NCI-H1694 (cell line): ENCODE data around the gene ZCCHC7.
"Not testable (repeated sequence)": the region's sequence is repeated elsewhere in the genome, so short reads cannot be mapped to it uniquely, and the experiment has no call there.

Experiments
- DNase-seq: peaks from one replicate; lab custom pipeline; 2025; lab: John Stamatoyannopoulos, UW

Gene ZCCHC7

GRCh38 chr9:37178742-37179141 is 58.4 kb downstream of the ZCCHC7 start:
- DNase-seq: no peak

DNA sequence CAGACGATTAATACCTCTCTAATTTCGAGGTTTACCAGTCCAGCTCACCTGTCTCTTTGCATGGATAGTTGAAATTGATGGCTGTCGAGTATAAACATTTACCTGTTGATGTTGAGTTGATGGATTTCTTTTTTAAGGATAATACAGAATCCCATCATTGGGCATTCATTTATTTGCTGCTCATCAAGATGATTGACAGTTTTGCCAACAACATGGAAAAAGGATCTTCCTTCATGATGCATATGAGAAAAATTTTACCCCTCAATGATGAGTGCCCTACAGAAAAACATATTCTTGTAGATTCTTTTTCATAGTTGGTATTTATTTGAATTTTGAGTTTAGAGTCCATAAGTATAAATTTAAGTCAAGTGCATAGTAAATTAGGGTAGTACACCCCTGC is 59.2 kb downstream of the ZCCHC7 start:
- no peak for DNase-seq

- DNase-seq: no peak
Observed at GRCh38 chr9:37180138-37180537, 59.8 kb downstream of the ZCCHC7 start.

GRCh38 chr9:37182718-37183117 is 62.3 kb downstream of the ZCCHC7 start:
- DNase-seq: no peak

GRCh38 chr9:37184905-37185867 is 64.8 kb downstream of the ZCCHC7 start:
- no peak for DNase-seq

DNA sequence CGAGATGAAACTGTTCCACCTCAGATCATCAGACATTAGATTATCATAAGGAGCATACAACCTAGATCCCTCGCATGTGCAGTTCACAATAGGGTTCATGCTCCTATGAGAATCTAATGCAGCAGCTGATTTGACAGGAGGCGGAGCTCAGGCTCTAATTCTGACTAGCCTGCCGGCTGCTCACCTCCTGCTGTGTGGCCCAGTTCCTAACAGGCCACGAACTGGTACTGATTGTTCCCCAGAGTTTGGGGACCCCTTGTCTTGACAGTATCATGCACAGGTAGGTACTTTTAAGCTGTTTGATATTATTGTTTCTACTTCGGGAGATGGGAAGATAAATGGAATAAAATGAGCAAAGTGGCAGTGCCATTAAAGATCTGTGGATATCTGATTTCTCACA is 66.9 kb downstream of the ZCCHC7 start:
- DNase-seq: no peak

- no peak for DNase-seq
Observed at GRCh38 chr9:37187713-37188439, 67.5 kb downstream of the ZCCHC7 start.

DNA sequence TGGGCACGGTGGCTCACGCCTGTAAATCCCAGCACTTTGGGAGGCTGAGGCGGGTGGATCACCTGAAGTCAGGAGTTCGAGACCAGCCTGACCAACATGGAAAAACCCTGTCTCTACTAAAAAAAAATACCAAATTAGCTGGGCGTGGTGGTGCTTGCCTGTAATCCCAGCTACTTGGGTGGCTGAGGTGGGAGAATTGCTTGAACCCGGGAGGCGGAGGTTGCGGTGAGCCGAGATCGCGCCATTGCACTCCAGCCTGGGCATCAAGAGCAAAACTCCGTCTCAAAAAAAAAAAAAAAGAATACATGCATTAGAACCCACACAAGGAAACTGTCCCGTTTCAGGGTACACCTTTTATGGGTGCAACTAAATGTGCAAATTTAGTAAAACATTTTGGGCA is 70.4 kb downstream of the ZCCHC7 start:
- not testable (repeated sequence) for DNase-seq

DNA sequence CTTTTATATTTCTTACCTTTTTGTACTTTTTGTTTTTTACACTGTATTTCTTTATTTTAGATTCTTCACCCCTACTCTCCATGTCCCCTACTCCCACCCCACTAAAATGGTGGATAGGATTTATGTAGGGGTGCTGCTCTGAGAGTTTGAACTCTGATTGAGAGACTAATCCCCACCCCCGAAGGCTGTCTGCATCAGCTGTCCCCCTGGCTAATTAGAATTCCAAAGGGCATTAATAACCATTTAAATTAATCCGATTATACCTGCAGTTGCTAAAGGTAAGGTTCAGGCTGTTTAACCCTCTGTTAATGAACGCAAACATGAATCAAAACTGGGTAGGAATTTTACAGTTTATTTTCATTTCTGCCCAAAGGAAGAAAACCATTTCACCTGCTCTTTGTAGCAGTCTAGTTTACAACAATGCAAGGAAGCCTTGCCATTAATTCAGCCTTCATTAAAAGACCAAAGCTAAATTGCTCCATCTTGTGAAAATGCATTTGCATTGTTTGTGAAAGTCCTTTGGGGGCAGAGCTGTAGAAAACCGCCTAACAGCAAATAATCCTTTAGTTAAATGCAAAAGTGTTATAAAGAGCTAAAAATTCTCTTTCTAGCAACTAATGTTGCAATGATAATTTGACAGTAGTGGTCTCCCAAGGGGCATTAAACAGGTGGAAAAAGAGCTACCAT is 71.2 kb downstream of the ZCCHC7 start:
- DNase-seq: no peak

- no peak for DNase-seq
Observed at GRCh38 chr9:37192803-37193202, 72.4 kb downstream of the ZCCHC7 start.

GRCh38 chr9:37197158-37198038 is 77.0 kb downstream of the ZCCHC7 start:
- DNase-seq: no peak

GRCh38 chr9:37198039-37198729 is 77.8 kb downstream of the ZCCHC7 start:
- DNase-seq: no peak

DNA sequence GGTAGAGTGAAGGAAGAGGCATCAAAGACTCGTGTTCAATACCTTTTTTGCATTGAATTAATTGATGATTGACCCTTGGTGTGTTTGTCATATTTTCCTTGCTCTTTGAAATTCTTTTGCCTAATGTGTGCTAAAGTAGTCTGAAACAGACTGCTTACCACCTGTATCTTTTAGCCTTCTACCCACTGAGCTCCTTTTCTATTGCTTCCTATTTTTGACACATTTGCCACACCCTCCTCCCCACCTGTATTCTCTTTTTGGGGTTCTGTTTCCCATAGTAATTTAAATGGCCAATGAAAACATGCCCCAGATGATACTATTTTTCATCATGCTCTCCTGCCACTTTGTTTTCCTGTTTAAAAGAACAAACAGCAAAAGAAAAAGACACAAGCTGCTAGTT is 78.5 kb downstream of the ZCCHC7 start:
- no peak for DNase-seq

DNA sequence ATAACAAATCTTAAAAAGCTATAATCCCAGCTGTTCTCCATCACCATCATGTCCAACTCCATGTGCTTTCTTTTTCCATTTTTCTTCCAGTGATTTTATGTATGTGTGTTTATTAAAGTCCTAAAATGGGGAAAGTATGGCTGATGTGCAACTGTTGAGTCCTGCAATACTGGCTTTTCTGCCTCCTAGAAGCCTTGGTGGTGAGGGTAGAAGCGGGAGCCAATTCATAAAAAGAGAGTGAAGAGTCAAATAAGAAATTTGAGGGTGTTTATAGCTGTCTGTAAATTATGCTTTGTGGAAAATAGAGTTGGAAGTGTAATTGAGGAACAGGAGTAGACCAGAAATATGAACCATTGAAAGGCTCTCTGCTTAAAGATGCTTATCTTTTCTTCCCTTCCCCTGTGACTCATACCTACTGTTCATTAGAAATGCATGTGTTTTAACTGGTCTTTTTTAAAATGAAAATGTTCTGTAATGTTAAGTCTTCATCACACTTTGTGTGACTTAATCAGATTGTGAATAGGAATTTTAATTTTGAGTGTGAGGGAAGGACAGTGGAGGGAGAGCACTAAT is 80.1 kb downstream of the ZCCHC7 start:
- no peak for DNase-seq

GRCh38 chr9:37201581-37201980 is 81.2 kb downstream of the ZCCHC7 start:
- no peak for DNase-seq

DNA sequence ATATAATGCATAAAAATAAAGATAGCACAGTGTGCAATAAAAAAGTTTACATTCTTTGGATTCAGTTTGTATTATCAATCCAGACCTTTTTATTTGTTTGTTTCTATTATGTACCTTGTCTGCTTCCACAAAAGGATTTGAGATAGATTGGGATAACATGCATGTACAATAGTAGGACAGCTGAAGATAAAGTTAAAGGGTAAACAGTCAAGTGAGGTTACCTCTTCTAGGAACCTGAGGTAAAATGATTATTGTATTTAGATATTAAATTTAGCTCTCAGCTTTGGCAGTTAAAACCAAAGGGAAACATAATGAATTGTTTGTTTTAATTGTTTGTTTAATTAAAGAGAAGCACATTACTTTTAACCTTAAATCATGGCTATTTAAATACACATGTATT is 81.7 kb downstream of the ZCCHC7 start:
- DNase-seq: no peak

DNA sequence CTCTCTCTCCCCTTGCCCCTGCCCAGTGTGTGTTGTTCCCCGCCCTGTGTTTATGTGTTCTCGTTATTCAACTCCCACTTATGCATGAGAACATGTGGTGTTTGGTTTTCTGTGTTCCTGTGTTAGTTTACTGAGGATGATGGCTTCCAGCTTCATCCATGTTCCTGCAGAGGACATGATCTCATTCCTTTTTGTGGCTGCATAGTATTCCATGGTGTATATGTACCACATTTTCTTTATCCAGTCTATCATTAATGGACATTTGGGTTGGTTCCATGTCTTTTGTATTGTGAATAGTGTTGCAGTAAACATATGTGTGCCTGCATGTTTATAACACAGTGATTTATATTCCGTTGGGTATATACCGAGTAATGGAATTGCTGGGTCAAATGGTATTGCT is 83.1 kb downstream of the ZCCHC7 start:
- not testable (repeated sequence) for DNase-seq

- DNase-seq: no peak
Observed at GRCh38 chr9:37206121-37206620, 85.8 kb downstream of the ZCCHC7 start.

DNA sequence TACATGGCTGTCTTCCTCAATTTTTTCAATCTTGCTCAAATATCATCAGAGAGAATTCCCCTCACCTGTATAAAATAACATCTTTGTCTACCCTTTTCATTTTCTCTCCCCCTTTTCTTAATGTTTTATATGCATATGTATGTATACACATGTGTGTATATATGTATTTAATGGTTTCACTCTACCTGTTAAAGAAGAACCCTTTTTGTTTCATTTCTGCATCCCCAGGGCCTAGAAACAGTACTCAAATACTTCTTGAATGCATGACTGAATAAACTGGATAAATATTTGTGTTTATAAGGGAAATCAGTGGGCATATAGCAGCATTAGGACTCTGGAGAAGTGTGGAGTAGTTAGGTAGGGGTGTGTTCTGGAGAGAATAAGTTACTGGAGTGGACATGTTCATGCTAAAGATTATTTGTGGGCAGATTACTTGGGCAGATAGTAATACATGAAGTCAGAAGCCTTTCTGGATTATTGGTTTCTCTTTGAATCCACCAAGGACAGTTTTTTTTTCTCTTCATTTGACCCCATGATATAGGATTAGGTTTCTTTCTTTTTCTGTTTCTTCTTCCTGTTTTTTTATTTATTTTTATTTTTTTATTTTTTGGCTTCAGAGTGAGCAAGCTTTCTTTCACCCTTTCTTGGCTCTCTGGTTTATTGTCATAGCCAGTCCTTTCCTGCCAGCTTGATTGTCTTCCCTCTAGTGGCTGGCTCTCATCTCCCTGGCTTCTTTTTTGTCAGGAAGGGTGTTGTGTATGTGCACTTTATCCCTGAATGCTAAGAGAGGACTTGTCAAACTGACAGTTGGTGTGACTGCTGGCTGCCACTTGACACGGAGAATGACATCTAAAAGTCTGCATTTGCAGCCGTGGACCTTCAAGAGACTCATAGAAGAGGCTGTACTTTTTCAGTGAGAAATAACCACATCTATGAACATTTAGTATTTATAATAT is 89.3 kb downstream of the ZCCHC7 start:
- no peak for DNase-seq
